GM21576 (cell line): ENCODE measurements around the gene SLC49A3.

ENCODE experiments used
- ATAC-seq: cut with Tn5 transposase; IDR thresholded peaks from one replicate; pipeline ENCODE4 v1.9.1; 2021; ENCODE audit warnings: mild to moderate bottlenecking, moderate library complexity; ENCODE audit not compliant: unreplicated experiment

Gene SLC49A3

GRCh38 chr4:634599-634985 lies 54.4 kb downstream of the SLC49A3 start:
- ATAC-seq = no peak

- no peak for ATAC-seq
These were observed 54.9 kb downstream of the SLC49A3 start for GRCh38 chr4:633976-634598.

- no peak for ATAC-seq
These were observed 55.5 kb downstream of the SLC49A3 start for GRCh38 chr4:633406-633805.

- no peak for ATAC-seq
These were observed 56.0 kb downstream of the SLC49A3 start for GRCh38 chr4:632926-633325.

- no peak for ATAC-seq
These were observed 56.7 kb downstream of the SLC49A3 start for GRCh38 chr4:632196-632790.
